Common myeloid progenitor, CD34-positive (primary cell): Measurements from ENCODE around the gene NEU2.
"Not testable (repeated sequence)": the region's sequence is repeated elsewhere in the genome, so short reads cannot be mapped to it uniquely, and the experiment has no call there.

Experiments used
- CTCF ChIA-PET: fragments of 350-600 bp; sonication (Branson Sonifier 250); formaldehyde crosslinking; loops from one replicate; lab custom pipeline; 2021; ENCODE audit warnings: antibody characterized with exemption; lab: Charles Lee
- POLR2A ChIA-PET: fragments of 350-600 bp; sonication (Branson Sonifier 250); formaldehyde crosslinking; loops from one replicate; lab custom pipeline; 2021; ENCODE audit warnings: antibody characterized with exemption; lab: Charles Lee
- DNase-seq, 3 donors: peaks; one replicate each; pipeline versions ENCODE4 v3.0.0 to v3.0.0-alpha.2; 2013
- H3K27ac ChIP-seq, 2 experiments: 1 replicate in 1 of 2; 2 replicates in 1 of 2; pipeline ENCODE4 v1.7.0; 2013; ENCODE audit warnings: inconsistent platforms in 2 of 2, low read length in 2 of 2, mild to moderate bottlenecking in 2 of 2, low read depth in 1 of 2, moderate library complexity in 1 of 2; ENCODE audit not compliant: severe bottlenecking in 2 of 2, insufficient read depth in 1 of 2, poor library complexity in 1 of 2
- H3K27me3 ChIP-seq, 5 experiments: replicated peaks in 2 of 5; 1 replicate in 3 of 5; 2 replicates in 2 of 5; pipeline versions ENCODE4 v1.6.1 to v1.7.0; 2013; ENCODE audit warnings: low read length in 4 of 5, mild to moderate bottlenecking in 2 of 5, moderate library complexity in 2 of 5, inconsistent platforms in 1 of 5; ENCODE audit not compliant: insufficient read depth in 5 of 5, control insufficient read depth in 4 of 5
- H3K36me3 ChIP-seq, 4 experiments: 1 replicate in 2 of 4; 2 replicates in 2 of 4; pipeline versions ENCODE4 v1.6.1 to v1.7.0; 2013; ENCODE audit warnings: low read length in 3 of 4, control low read depth in 1 of 4, mild to moderate bottlenecking in 1 of 4; ENCODE audit not compliant: control insufficient read depth in 4 of 4, insufficient read depth in 4 of 4
- H3K4me1 ChIP-seq, 4 experiments: 1 replicate in 3 of 4; 2 replicates in 1 of 4; pipeline versions ENCODE4 v1.6.1 to v1.7.1; 2013; ENCODE audit warnings: low read length in 3 of 4, mild to moderate bottlenecking in 3 of 4, control low read depth in 1 of 4, inconsistent platforms in 1 of 4, moderate library complexity in 1 of 4; ENCODE audit not compliant: control insufficient read depth in 4 of 4, insufficient read depth in 4 of 4; ENCODE audit errors: control extremely low read depth in 1 of 4
- H3K4me3 ChIP-seq, 7 experiments: 1 replicate in 4 of 7; 2 replicates in 3 of 7; pipeline versions ENCODE4 v1.5.1 to v1.7.0; 2013; ENCODE audit warnings: mild to moderate bottlenecking in 7 of 7, low read length in 6 of 7, moderate library complexity in 6 of 7, inconsistent platforms in 2 of 7, low read depth in 2 of 7, control low read depth in 1 of 7; ENCODE audit not compliant: insufficient read depth in 4 of 7, control insufficient read depth in 1 of 7; ENCODE audit errors: extremely low read depth in 1 of 7
- H3K9me3 ChIP-seq, 5 experiments: 1 replicate in 4 of 5; 2 replicates in 1 of 5; pipeline versions ENCODE4 v1.6.1 to v1.7.1; 2013; ENCODE audit warnings: low read length in 4 of 5, mild to moderate bottlenecking in 2 of 5, inconsistent platforms in 1 of 5, low read depth in 1 of 5, moderate library complexity in 1 of 5; ENCODE audit not compliant: control insufficient read depth in 4 of 5, insufficient read depth in 2 of 5; ENCODE audit errors: control extremely low read depth in 1 of 5
- WGBS: methylation state at CpG from one replicate; pipeline ENCODE4 v1.1.5; 2013; ENCODE audit not compliant: insufficient coverage; 5-methylcytosine and 5-hydroxymethylcytosine counted together

NEU2 gene

DNA sequence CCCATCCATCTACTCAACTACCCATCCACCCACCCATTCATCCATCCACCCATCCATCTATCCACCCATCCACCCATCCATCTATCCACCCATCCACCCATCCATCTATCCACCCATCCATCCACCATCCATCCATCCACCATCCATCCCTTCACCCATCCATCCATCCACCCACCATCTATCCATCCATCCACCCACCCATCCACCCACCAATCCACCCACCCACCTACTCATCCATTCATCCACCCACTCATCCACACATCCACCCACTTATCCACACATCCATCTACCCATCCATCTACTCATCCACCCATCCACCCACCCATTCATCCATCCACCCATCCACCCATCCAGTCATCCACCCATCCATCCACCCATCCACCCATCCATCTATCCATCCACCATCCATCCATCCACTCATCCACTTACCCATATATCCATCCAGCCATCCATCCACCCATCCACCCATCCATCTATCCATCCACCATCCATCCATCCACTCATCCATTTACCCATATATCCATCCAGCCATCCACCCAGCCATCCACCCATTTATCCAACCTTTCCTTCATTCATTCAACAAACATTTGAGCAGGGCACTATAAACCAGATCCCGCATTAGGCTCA is 17.3 kb upstream of the NEU2 start:
- CTCF ChIA-PET: no interaction called here
- POLR2A ChIA-PET: no interaction called here
- no peak overlapping the region for H3K27ac ChIP-seq

DNA sequence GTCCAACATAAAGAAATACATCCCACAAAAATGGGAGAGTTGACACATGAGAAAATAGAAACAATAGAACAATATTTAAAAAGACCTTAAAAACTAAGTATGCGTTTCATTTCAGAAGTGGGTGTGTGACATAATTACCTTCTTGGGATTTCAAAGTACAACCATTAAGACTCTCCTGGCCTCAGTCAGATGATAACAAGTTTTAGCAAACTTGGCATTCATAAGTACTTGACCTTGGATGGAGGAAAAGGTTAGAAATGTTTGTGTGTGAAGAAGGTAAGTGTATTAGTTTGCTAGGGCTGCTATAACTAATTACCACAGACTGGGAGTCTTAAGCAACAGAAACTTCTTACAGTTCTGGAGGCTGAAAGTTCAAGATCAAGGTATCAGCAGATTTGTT is 14.5 kb upstream of the NEU2 start:
- CTCF ChIA-PET: no interaction called here
- 80% methylated on average over 1 of the region's 1 CpG for WGBS
- POLR2A ChIA-PET: no interaction called here

More for the DNA sequence above, 17.3 kb upstream of the NEU2 start:
- 83% methylated on average over 1 of the region's 1 CpG for WGBS
- no peak overlapping the region for H3K4me3 ChIP-seq
- peaks cover 0 to 13% (median 11%) of the 10 kb centered on the region in 4 experiments for H3K4me1 ChIP-seq
- no peaks in the 10 kb centered on the region for H3K36me3 ChIP-seq
- no peaks in the 10 kb centered on the region for H3K27me3 ChIP-seq
- DNase-seq: no peak
- H3K9me3 ChIP-seq: peaks cover 0 to 4% (median 0%) of the 10 kb centered on the region in 5 experiments

DNA sequence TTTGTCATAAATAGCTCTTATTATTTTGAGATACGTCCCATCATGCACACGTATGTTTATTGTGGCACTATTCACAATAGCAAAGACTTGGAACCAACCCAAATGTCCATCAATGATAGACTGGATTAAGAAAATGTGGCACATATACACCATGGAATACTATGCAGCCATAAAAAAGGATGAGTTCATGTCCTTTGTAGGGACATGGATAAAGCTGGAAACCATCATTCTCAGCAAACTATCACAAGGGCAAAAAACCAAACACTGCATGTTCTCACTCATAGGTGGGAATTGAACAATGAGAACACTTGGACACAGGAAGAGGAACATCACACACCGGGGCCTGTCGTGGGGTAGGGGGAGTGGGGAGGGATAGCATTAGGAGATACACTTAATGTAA is 12.9 kb upstream of the NEU2 start:
- DNase-seq, H3K4me3 ChIP-seq, POLR2A ChIA-PET, H3K36me3 ChIP-seq, H3K27me3 ChIP-seq, H3K9me3 ChIP-seq, H3K4me1 ChIP-seq, H3K27ac ChIP-seq: not testable (repeated sequence)
- CTCF ChIA-PET: interaction anchor here (1.2 kb wide), 1 partner anchor 20 kb away, joined by 5 read pairs; no protein-coding TSS in a partner anchor
- WGBS: no CpG with 5 or more reads among the region's 4 CpGs

More for the DNA sequence above, 14.5 kb upstream of the NEU2 start:
- Histone ChIP-seq H3K27me3 (no peaks in the 10 kb centered on the region), H3K9me3 (peaks cover 0 to 4% (median 0%) of the 10 kb centered on the region in 5 experiments), H3K4me1 (no peaks in the 10 kb centered on the region), H3K36me3 (no peaks in the 10 kb centered on the region), H3K4me3 (no peak overlapping the region), H3K27ac (no peak overlapping the region)
- DNase-seq: no peak

DNA sequence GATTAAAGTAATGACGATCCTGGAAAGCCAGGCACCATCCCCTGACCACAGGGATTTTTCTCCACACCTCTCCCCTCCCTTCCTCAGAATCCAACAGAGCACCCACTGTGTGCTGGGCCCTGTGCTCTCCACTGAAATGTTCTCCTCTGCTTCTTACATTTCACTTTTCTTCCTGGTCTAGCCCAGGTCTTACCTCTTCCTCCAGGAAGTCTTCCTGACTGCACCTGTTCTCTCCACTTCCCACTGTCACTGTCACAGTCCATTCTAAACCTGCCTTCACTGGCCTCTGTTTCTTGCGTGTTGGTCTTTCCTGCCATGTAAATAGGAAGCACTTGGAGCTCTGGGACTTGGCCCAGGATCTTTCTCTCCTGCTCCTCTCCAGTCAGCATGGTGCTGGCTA is 12.0 kb upstream of the NEU2 start:
- H3K9me3 ChIP-seq: peaks cover 0 to 4% (median 0%) of the 10 kb centered on the region in 5 experiments
- POLR2A ChIA-PET: no interaction called here
- CTCF ChIA-PET: interaction anchor here (1.1 to 1.9 kb wide), 2 partner anchors 15 to 40 kb away, joined by 3 to 4 read pairs; partner anchors contain the start of gene INPP5D
- no peak for DNase-seq
- H3K4me3 ChIP-seq: no peak overlapping the region
- no peak overlapping the region for H3K27ac ChIP-seq
- no peaks in the 10 kb centered on the region for H3K4me1 ChIP-seq
- H3K36me3 ChIP-seq: no peaks in the 10 kb centered on the region
- WGBS: 86% methylated on average over 1 of the region's 2 CpGs
- H3K27me3 ChIP-seq: no peaks in the 10 kb centered on the region

DNA sequence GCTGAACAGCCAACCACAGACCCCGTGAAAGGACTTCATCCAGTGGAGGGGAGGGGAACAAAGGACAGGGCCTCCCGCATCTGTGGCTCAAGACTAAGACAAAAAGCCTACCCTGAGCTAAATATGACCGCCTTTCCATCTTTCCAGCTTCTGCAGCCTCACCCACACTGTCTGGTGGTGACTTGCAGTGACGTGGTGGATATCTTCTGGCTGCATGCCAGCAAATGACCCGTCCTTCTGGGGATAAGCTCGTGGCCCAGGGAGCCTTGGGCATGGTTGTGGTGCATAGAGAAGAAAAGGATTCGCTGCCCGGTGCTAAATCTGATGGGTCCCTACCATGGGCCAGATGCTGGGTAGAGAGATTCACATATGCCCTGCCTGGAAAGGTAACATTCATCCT is 10.7 kb upstream of the NEU2 start:
- Histone ChIP-seq H3K9me3 (peaks cover 0 to 4% (median 0%) of the 10 kb centered on the region in 5 experiments), H3K27ac (no peak overlapping the region), H3K27me3 (no peaks in the 10 kb centered on the region), H3K4me1 (no peaks in the 10 kb centered on the region), H3K36me3 (no peaks in the 10 kb centered on the region), H3K4me3 (no peak overlapping the region)
- POLR2A ChIA-PET: no interaction called here
- no peak for DNase-seq
- 82% methylated on average over 7 of the region's 8 CpGs for WGBS
- CTCF ChIA-PET: interaction anchor here (1.9 kb wide), 1 partner anchor 39 kb away, joined by 4 read pairs; the partner anchor contains the start of gene INPP5D

DNA sequence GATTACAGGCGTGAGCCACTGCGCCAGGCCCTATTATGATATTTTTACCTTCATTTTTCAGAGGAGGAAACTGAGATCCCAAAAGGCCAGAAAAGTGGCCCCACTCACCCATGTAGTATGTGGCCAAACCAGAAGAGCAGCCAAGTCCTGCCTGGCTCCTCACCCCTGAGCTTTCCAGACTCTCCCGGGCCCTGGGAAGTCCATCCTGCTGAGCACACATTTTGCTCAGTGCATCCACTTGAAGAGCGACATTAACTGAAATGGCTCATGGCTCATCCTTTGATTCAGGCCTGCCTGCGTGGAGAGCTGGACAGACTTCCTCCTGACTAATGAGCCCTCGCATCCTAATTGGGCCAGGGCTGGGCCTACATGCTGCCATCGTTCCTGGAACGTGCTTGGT is 9.9 kb upstream of the NEU2 start:
- no peak for DNase-seq
- Histone ChIP-seq H3K4me3 (no peak overlapping the region), H3K36me3 (no peaks in the 10 kb centered on the region), H3K4me1 (no peaks in the 10 kb centered on the region), H3K27me3 (no peaks in the 10 kb centered on the region), H3K27ac (no peak overlapping the region), H3K9me3 (peaks cover 0 to 4% (median 0%) of the 10 kb centered on the region in 5 experiments)
- 99% methylated on average over 7 of the region's 8 CpGs for WGBS
- POLR2A ChIA-PET: no interaction called here
- CTCF ChIA-PET: no interaction called here

DNA sequence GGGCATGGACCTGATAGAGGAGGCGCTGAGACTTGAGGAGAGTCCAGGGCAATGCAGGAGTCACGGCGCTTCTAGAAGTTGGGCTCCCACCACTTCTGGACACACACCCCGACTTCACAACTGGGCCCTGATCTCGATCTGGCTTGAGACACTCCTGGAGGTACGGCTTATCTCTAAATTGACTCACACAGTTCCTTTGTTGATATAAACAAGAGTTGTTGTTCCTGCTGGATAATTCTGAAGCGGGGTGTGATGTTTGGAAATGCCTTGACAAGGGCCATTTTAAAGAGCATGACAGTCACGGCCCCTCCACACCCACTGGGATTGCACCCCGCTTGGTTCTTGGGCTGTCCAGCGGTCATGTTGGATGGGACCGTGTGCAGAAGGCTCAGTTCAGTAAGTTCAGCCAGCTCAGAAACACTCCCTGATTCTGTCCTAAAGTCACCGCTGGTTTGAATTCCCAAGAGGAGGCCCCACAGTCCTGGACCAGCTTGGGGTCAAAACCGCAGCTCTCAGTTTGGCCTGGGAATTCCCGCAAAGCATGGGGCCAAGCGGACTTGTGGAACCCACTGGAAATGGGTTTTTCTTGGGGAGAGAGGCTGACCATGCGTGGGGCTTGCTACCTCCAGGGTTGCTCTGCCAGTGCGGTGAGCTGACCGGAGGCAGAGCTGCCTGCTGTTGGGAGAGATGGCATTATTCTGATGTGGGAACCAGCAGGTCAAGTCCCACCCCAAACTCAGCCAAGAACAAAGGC is 9.3 kb upstream of the NEU2 start:
- ChIA-PET CTCF (no interaction called here), POLR2A (no interaction called here)
- DNase-seq: no peak
- H3K9me3 ChIP-seq: peaks cover 0 to under 1% (median 0%) of the 10 kb centered on the region in 5 experiments
- H3K27me3 ChIP-seq: no peaks in the 10 kb centered on the region
- H3K36me3 ChIP-seq: no peaks in the 10 kb centered on the region
- no peak overlapping the region for H3K4me3 ChIP-seq
- no peaks in the 10 kb centered on the region for H3K4me1 ChIP-seq
- WGBS: 97% methylated on average over 16 of the region's 18 CpGs
- no peak overlapping the region for H3K27ac ChIP-seq
